Hematopoietic multipotent progenitor cell treated with erythropoietin and hydrocortisone succinate and interleukin-3 and kit ligand, for 8 days (in vitro differentiated cells): ENCODE data around the gene MPHOSPH8.

Experiments
- DNase-seq: peaks from one replicate; pipeline ENCODE4 v3.0.0-alpha.2; 2015

MPHOSPH8 gene

GRCh38 chr13:19633479-19634255, at the start of gene MPHOSPH8:
MPHOSPH8 (plus strand) TSS chr13:19633659; CDS start chr13:19633749, 90 bp downstream.
- DNase-seq: peak; percentile 96

GRCh38 chr13:19586904-19587634, 46.4 kb upstream of the MPHOSPH8 start:
- DNase-seq: peak; percentile 78

GRCh38 chr13:19587635-19588300, 45.7 kb upstream of the MPHOSPH8 start:
- DNase-seq: peak; percentile 81

GRCh38 chr13:19589312-19589711, 44.1 kb upstream of the MPHOSPH8 start:
- DNase-seq: no peak

- no peak for DNase-seq
These were observed 43.0 kb upstream of the MPHOSPH8 start for GRCh38 chr13:19590423-19590822.

- DNase-seq: no peak
These were observed 41.6 kb upstream of the MPHOSPH8 start for GRCh38 chr13:19591864-19592263.

GRCh38 chr13:19592657-19593180, 40.7 kb upstream of the MPHOSPH8 start:
- no peak for DNase-seq

GRCh38 chr13:19596086-19596485, 37.4 kb upstream of the MPHOSPH8 start:
- DNase-seq: no peak

GRCh38 chr13:19596960-19597361, 36.5 kb upstream of the MPHOSPH8 start:
- no peak for DNase-seq

- no peak for DNase-seq
These were observed 35.9 kb upstream of the MPHOSPH8 start for GRCh38 chr13:19597523-19597922.

- DNase-seq: peak; percentile 59
These were observed 31.4 kb upstream of the MPHOSPH8 start for GRCh38 chr13:19601749-19602725.

GRCh38 chr13:19604306-19604705, 29.2 kb upstream of the MPHOSPH8 start:
- DNase-seq: no peak

GRCh38 chr13:19605161-19605955, 28.1 kb upstream of the MPHOSPH8 start:
- DNase-seq: no peak

- DNase-seq: peak; percentile 15
These were observed 27.3 kb upstream of the MPHOSPH8 start for GRCh38 chr13:19606152-19606551.

- no peak for DNase-seq
These were observed 26.7 kb upstream of the MPHOSPH8 start for GRCh38 chr13:19606737-19607136.

- DNase-seq: no peak
These were observed 25.9 kb upstream of the MPHOSPH8 start for GRCh38 chr13:19607523-19608078.

GRCh38 chr13:19618977-19619376, 14.5 kb upstream of the MPHOSPH8 start:
- DNase-seq: peak; percentile 71

GRCh38 chr13:19622193-19622592, 11.3 kb upstream of the MPHOSPH8 start:
- DNase-seq: no peak

- no peak for DNase-seq
These were observed 9.2 kb upstream of the MPHOSPH8 start for GRCh38 chr13:19624265-19624664.

GRCh38 chr13:19632915-19633478, 462 bp upstream of the MPHOSPH8 start:
- DNase-seq: no peak
